Measurements from ENCODE around the gene PPP1CA. TPM values are rescaled to one million over a fixed set of nuclear protein-coding genes. Genes with fewer than 3 reads are reported as not detected.

PPP1CA gene
- total RNA-seq, 1 donor: 169 TPM

DNA sequence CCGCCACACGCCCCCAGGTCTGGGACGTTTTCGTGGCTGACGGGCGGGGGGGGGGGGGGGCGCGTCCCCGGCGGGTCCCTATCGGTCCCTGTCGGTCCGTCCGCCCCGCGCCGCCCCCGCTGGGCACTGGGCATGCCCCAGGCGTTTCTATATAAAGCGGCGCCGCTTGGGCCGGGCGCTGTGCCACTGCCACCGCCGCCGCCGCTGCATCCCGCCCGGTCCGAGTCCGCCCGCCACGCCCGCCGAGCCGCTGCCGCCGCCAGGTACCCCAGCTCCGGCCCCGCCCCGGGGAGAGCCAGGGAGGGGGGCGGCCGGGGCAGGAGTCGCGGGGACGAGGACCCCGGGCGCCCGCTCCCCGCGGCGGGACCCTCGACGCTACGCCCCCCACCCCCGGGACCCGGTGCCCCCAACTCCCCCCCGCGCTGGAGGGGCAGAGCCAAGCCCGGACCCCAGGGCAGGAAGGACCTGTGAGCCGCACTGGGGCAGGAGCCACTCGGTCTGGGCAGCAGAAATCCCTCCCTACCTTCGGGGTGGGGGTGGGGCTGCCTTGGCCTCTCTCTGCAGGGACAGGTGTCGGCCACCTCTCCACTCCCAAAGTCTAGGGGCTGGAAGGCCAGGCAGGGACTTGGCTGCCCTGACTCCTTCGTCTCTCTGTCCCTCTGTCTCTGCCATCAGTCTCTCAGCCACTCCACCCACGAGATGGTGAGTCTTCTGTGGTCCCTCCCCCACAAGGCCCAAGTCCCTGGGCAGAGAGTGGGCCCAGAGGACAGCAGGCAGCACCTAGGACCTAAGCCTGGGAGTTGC lies 14.0 kb upstream of the PPP1CA start, which contains the start of gene CARNS1:
CARNS1 (plus strand) TSS at position 178 of the 804 bp plus-strand sequence; CDS start at position 700, 522 bp downstream.
- peak within 1 kb of the TSS; percentile 58 for H3K4me2 ChIP-seq (ENCODE audit: insufficient read depth, low read length)
- peak within 1 kb of the TSS; percentile 48 for H3K4me3 ChIP-seq (ENCODE audit: insufficient read depth, low read length)

DNA sequence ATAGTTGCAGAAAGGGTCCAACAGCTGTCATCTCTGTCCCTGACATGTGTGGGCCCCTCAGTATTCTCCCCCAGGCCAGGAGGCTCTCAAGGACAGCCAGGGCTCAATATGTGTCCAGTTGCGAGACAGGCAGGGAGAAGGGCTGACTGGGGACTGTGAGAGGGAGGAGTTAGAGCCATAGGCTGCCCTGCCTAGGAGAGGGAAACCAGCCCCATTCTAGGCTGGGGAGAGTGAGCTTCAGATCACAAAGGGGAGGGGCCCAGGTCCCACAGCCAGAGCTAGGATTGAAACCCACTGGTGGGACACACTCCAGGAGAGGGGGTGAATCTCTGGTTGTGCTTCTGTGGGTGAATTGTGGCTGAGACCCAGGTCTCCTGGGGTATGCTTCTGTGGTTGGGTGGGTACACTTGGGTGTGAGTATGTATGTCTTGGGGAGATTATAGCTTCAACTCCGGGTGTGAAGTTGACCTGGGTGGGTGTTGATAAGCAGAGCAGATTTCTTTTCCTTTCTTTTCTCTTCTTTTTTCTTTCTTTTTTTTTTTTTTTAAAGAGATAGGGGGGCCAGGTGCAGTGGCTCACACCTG lies 11.7 kb upstream of the PPP1CA start:
- H4K20me1 ChIP-seq (ENCODE audit: insufficient read depth, low read length): peaks cover 5% of the 10 kb centered on the region
- no peak overlapping the region for H3K4me2 ChIP-seq (ENCODE audit: insufficient read depth, low read length)

More for the DNA sequence above, 14.0 kb upstream of the PPP1CA start, which contains the start of gene CARNS1:
- peaks cover 3% of the 10 kb centered on the region for H3K4me1 ChIP-seq (ENCODE audit: insufficient read depth, low read length)
- H3K27me3 ChIP-seq (ENCODE audit: insufficient read depth, low read length): peaks cover 33% of the 10 kb centered on the region
- TF ChIP-seq, protein P1, sequence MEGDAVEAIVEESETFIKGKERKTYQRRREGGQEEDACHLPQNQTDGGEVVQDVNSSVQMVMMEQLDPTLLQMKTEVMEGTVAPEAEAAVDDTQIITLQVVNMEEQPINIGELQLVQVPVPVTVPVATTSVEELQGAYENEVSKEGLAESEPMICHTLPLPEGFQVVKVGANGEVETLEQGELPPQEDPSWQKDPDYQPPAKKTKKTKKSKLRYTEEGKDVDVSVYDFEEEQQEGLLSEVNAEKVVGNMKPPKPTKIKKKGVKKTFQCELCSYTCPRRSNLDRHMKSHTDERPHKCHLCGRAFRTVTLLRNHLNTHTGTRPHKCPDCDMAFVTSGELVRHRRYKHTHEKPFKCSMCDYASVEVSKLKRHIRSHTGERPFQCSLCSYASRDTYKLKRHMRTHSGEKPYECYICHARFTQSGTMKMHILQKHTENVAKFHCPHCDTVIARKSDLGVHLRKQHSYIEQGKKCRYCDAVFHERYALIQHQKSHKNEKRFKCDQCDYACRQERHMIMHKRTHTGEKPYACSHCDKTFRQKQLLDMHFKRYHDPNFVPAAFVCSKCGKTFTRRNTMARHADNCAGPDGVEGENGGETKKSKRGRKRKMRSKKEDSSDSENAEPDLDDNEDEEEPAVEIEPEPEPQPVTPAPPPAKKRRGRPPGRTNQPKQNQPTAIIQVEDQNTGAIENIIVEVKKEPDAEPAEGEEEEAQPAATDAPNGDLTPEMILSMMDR (IDR thresholded peaks at IDR 0.05; ENCODE audit: extremely low read depth, low read depth, low read length): no peak
- no peak within 1 kb of the TSS for H3K27ac ChIP-seq (ENCODE audit: low read depth, low read length)
- peak within 1 kb of the TSS; percentile 37 for H2AFZ ChIP-seq (ENCODE audit: low read length)
- no peak for DNase-seq (ENCODE audit: insufficient read length, low spot score, missing footprints)
- no peaks in the 10 kb centered on the region for H3K9me3 ChIP-seq (ENCODE audit: low read depth, low read length)
- no peaks in the 10 kb centered on the region for H3K79me2 ChIP-seq (ENCODE audit: insufficient read depth, low read length)
- no peaks in the 10 kb centered on the region for H3K36me3 ChIP-seq (ENCODE audit: insufficient read depth, low read length)
- peaks cover 5% of the 10 kb centered on the region for H4K20me1 ChIP-seq (ENCODE audit: insufficient read depth, low read length)

DNA sequence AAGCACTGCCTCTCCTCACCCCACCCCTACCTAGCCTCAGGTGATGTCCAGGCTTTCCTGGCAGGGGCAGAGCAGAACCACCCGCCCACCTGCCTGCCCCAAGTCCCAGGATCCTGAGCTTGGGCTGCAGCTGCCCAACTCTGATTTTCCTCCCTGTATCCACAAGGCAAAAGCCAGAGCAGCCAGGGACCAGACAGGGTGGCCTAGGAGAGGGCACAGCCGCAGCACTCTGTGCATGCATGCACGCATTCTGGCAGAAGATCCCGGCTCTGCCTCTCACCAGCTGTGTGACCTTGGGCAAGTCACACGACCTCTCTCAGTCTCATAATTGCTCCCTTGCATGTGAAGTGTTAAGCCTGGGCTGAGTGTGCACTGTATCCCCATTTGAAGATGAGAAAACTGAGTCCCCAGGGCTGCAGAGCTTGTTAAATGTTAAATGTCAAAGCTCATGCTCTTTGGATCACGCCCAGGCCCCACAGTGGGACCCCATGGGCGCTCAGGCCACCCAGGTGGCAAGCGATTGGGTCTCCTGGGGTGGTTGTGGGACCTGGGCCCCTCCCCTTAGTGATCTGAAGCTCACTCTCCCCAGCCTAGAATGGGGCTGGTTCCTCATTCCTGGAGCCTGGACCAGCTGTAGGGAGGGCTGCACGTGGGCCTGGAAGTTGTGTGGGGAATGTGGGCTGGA lies 11.0 kb upstream of the PPP1CA start:
- Histone ChIP-seq H3K27me3 (ENCODE audit: insufficient read depth, low read length) (peaks cover 63% of the 10 kb centered on the region), H3K79me2 (ENCODE audit: insufficient read depth, low read length) (no peaks in the 10 kb centered on the region), H2AFZ (ENCODE audit: low read length) (no peak overlapping the region), H3K4me3 (ENCODE audit: insufficient read depth, low read length) (no peak overlapping the region), H3K27ac (ENCODE audit: low read depth, low read length) (no peak overlapping the region), H3K36me3 (ENCODE audit: insufficient read depth, low read length) (no peaks in the 10 kb centered on the region), H3K9me3 (ENCODE audit: low read depth, low read length) (no peaks in the 10 kb centered on the region), H3K4me2 (ENCODE audit: insufficient read depth, low read length) (no peak overlapping the region), H3K4me1 (ENCODE audit: insufficient read depth, low read length) (peaks cover 3% of the 10 kb centered on the region), H4K20me1 (ENCODE audit: insufficient read depth, low read length) (peaks cover 5% of the 10 kb centered on the region)
- DNase-seq (ENCODE audit: insufficient read length, low spot score, missing footprints): no peak
- TF ChIP-seq, protein P1 (IDR thresholded peaks at IDR 0.05; ENCODE audit: extremely low read depth, low read depth, low read length): no peak

More for the DNA sequence above, 11.7 kb upstream of the PPP1CA start:
- no peak for DNase-seq (ENCODE audit: insufficient read length, low spot score, missing footprints)
- Histone ChIP-seq H3K4me3 (ENCODE audit: insufficient read depth, low read length) (no peak overlapping the region), H2AFZ (ENCODE audit: low read length) (no peak overlapping the region), H3K36me3 (ENCODE audit: insufficient read depth, low read length) (no peaks in the 10 kb centered on the region), H3K9me3 (ENCODE audit: low read depth, low read length) (no peaks in the 10 kb centered on the region), H3K27ac (ENCODE audit: low read depth, low read length) (no peak overlapping the region), H3K27me3 (ENCODE audit: insufficient read depth, low read length) (peaks cover 56% of the 10 kb centered on the region), H3K4me1 (ENCODE audit: insufficient read depth, low read length) (peaks cover 3% of the 10 kb centered on the region), H3K79me2 (ENCODE audit: insufficient read depth, low read length) (no peaks in the 10 kb centered on the region)
- TF ChIP-seq, protein P1 (IDR thresholded peaks at IDR 0.05; ENCODE audit: extremely low read depth, low read depth, low read length): no peak
